ENCODE results near the gene SLC66A1. TPM values are rescaled to one million over a fixed set of nuclear protein-coding genes. Genes with fewer than 3 reads are reported as not detected.

Gene SLC66A1
- total and polyA plus RNA-seq, 2 experiments from 2014 or later, result 21.1 to 24.0 TPM

DNA sequence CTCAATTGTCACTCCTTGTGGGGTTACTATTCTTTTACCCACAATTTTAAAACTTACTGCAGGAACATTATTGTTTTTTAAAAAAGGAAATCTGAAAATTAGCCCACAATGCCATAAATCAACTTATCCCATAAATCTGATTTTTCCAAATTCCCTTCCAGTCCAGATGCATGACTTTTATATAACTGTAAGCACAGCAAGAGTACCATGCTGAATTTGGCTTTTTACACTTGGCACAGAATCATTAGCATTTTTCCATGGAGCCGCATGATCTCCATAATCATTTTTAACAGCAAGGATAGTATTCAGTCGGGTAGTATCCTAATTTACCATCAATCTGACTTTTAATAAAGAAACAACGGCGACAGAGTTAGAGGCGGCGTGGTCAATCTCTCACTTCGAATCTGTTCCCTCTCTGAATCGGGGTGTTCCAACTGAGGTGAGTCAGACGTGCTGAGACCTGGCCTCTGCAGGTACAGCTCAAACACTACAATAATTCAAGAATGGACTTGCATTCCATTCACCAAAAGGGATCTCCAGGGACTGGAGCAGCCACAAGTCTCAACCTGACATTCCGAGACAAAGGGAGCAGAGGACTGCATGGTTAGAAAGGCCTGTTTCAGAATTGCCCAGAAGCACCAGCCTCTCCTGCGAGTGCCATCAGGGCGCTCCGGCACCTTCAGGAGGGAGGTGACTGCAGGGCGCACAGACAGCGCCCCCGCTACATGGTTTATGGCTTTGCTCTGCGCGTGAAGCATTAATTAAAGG is 48.9 kb downstream of the SLC66A1 start:
- no peaks in the 10 kb centered on the region for H3K4me1 ChIP-seq (ENCODE audit: low read depth)
- no peak overlapping the region for H3K4me3 ChIP-seq
- no peak overlapping the region for H3K27ac ChIP-seq
- TF ChIP-seq CTCF (IDR thresholded peaks at IDR 0.05; ENCODE audit: low read depth, low read length), result no peak
- H3K9me3 ChIP-seq (ENCODE audit: low read depth), result no peaks in the 10 kb centered on the region
- peaks cover 12% of the 10 kb centered on the region for H3K36me3 ChIP-seq
- no peaks in the 10 kb centered on the region for H3K27me3 ChIP-seq
- DNase-seq (ENCODE audit: low read depth in 1 of 2, low spot score in 1 of 2), result no peak

DNA sequence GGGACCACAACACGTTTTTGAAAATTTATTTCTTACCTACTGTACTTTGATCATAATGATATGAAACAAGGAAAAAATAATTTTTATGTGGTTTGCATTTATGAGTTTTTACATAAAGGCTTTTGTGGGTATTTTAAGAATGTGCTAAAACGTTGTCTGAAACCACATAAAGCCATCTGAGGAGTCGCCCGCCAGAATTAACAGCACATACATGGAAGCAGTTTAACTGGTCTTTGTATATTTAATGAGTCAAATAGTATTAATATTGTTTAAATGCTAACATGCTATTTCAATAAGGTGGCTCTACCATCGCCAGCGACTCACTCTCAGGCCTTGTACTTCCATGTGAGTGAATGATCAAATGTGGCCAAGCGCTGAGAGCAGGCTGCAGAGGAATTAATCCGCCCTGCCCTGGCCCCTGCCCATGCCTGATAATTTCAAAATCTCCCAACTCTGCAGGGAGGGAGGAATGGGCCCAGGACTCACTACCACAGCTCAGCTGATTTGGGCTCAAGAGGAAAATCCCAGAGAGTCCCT is 49.6 kb downstream of the SLC66A1 start:
- peaks cover 6% of the 10 kb centered on the region for H3K36me3 ChIP-seq
- no peak for DNase-seq (ENCODE audit: low read depth in 1 of 2, low spot score in 1 of 2)
- no peaks in the 10 kb centered on the region for H3K4me1 ChIP-seq (ENCODE audit: low read depth)
- H3K27me3 ChIP-seq, result no peaks in the 10 kb centered on the region
- H3K9me3 ChIP-seq (ENCODE audit: low read depth), result no peaks in the 10 kb centered on the region
- H3K27ac ChIP-seq, result no peak overlapping the region
- TF ChIP-seq CTCF (IDR thresholded peaks at IDR 0.05; ENCODE audit: low read depth, low read length), result no peak
- no peak overlapping the region for H3K4me3 ChIP-seq

- Histone ChIP-seq H3K9me3 (ENCODE audit: low read depth) (no peaks in the 10 kb centered on the region), H3K4me3 (no peak overlapping the region), H3K27me3 (no peaks in the 10 kb centered on the region), H3K4me1 (ENCODE audit: low read depth) (no peaks in the 10 kb centered on the region), H3K27ac (peak overlapping the region; percentile 28), H3K36me3 (no peaks in the 10 kb centered on the region)
- no peak for DNase-seq (ENCODE audit: low read depth in 1 of 2, low spot score in 1 of 2)
- no peak for TF ChIP-seq CTCF (IDR thresholded peaks at IDR 0.05; ENCODE audit: low read depth, low read length)
Observed at GRCh38 chr1:19363536-19364152, 51.5 kb downstream of the SLC66A1 start.

DNA sequence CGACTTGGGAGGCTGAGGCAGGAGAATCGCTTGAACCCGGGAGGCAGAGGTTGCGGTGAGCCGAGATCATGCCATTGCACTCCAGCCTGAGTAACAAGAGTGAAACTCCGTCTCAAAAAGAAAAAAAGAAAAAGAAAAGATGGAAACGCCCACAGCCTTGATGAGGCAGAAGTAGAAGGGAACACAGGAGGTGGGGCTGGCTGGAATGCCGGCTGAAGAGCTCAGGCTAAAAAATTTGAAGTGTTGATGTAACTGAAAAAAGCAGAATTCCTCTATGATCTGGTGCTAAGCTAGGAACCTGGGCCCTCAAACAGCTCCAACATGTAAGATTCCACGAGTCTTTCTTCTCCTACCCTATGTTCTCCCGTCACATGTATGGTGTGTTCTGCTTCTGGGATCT is 53.6 kb downstream of the SLC66A1 start:
- Histone ChIP-seq H3K27ac (no peak overlapping the region), H3K27me3 (no peaks in the 10 kb centered on the region), H3K4me1 (ENCODE audit: low read depth) (no peaks in the 10 kb centered on the region), H3K4me3 (no peak overlapping the region), H3K36me3 (no peaks in the 10 kb centered on the region), H3K9me3 (ENCODE audit: low read depth) (no peaks in the 10 kb centered on the region)
- DNase-seq (ENCODE audit: low read depth in 1 of 2, low spot score in 1 of 2), result no peak
- no peak for TF ChIP-seq CTCF (IDR thresholded peaks at IDR 0.05; ENCODE audit: low read depth, low read length)

GRCh38 chr1:19366599-19367536 is 54.7 kb downstream of the SLC66A1 start:
- Histone ChIP-seq H3K27ac (no peak overlapping the region), H3K27me3 (no peaks in the 10 kb centered on the region), H3K36me3 (no peaks in the 10 kb centered on the region), H3K9me3 (ENCODE audit: low read depth) (no peaks in the 10 kb centered on the region), H3K4me1 (ENCODE audit: low read depth) (no peaks in the 10 kb centered on the region), H3K4me3 (no peak overlapping the region)
- TF ChIP-seq CTCF (IDR thresholded peaks at IDR 0.05; ENCODE audit: low read depth, low read length), result no peak
- no peak for DNase-seq (ENCODE audit: low read depth in 1 of 2, low spot score in 1 of 2)
